ENCODE data around the gene BCAP31. TPM values are rescaled to one million over a fixed set of nuclear protein-coding genes. Genes with fewer than 3 reads are reported as not detected.

Gene BCAP31
- polyA plus RNA-seq, result 100 to 1,000 TPM; 151 to 640 (median 216) TPM

- no peak within 1 kb of the TSS for H3K27ac ChIP-seq (ENCODE audit: low read depth, low read length)
- 0 to 21% (median 1%) methylated on average over 16 to 57 of the region's 88 CpGs for WGBS, 3 donors
Measured at GRCh38 chrX:153724252-153725038, at the start of gene BCAP31, which contains the start of gene ABCD1. Gene BCAP31 (minus strand): TSS chrX:153724387. CDS start chrX:153723244, 1,143 bp downstream. Gene ABCD1 (plus strand): TSS chrX:153724856. CDS start chrX:153725267, 411 bp downstream.

- WGBS, 3 donors, result 91 to 97% (median 95%) methylated on average over 6 to 23 of the region's 23 CpGs
- no peak overlapping the region for H3K27ac ChIP-seq (ENCODE audit: low read depth, low read length)
Measured at GRCh38 chrX:153773218-153773611, 49.0 kb upstream of the BCAP31 start.

GRCh38 chrX:153772316-153773217, 48.4 kb upstream of the BCAP31 start:
- H3K27ac ChIP-seq (ENCODE audit: low read depth, low read length), result no peak overlapping the region
- WGBS, 3 donors, result 79 to 85% (median 84%) methylated on average over 7 to 21 of the region's 21 CpGs

GRCh38 chrX:153771415-153772315, 47.5 kb upstream of the BCAP31 start:
- no peak overlapping the region for H3K27ac ChIP-seq (ENCODE audit: low read depth, low read length)
- 83 to 92% (median 89%) methylated on average over 27 to 37 of the region's 37 CpGs for WGBS, 3 donors

- H3K27ac ChIP-seq (ENCODE audit: low read depth, low read length), result no peak overlapping the region
- WGBS, 3 donors, result 84 to 92% (median 92%) methylated on average over 9 to 18 of the region's 18 CpGs
Measured at GRCh38 chrX:153770601-153771414, 46.6 kb upstream of the BCAP31 start.

GRCh38 chrX:153769865-153770600, 45.8 kb upstream of the BCAP31 start:
- no peak overlapping the region for H3K27ac ChIP-seq (ENCODE audit: low read depth, low read length)
- 82 to 84% (median 84%) methylated on average over 16 to 25 of the region's 25 CpGs for WGBS, 3 donors

GRCh38 chrX:153769158-153769864, 45.1 kb upstream of the BCAP31 start:
- H3K27ac ChIP-seq (ENCODE audit: low read depth, low read length), result no peak overlapping the region
- 88 to 95% (median 89%) methylated on average over 11 to 23 of the region's 23 CpGs for WGBS, 3 donors

GRCh38 chrX:153768311-153769157, 44.3 kb upstream of the BCAP31 start:
- WGBS, 3 donors, result 75 to 80% (median 76%) methylated on average over 13 to 22 of the region's 22 CpGs
- H3K27ac ChIP-seq (ENCODE audit: low read depth, low read length), result no peak overlapping the region

GRCh38 chrX:153767674-153768055, 43.5 kb upstream of the BCAP31 start:
- 94 to 95% methylated on average over 14 to 15 of the region's 20 CpGs; no CpG with 5 or more reads in 1 of the 3 donors for WGBS, 3 donors
- no peak overlapping the region for H3K27ac ChIP-seq (ENCODE audit: low read depth, low read length)

GRCh38 chrX:153766871-153767673, 42.9 kb upstream of the BCAP31 start:
- H3K27ac ChIP-seq (ENCODE audit: low read depth, low read length), result no peak overlapping the region
- 81 to 94% (median 90%) methylated on average over 35 to 56 of the region's 56 CpGs for WGBS, 3 donors

- no peak overlapping the region for H3K27ac ChIP-seq (ENCODE audit: low read depth, low read length)
- 39 to 62% (median 61%) methylated on average over 12 to 21 of the region's 21 CpGs for whole genome bisulfite sequencing, 3 donors
Measured at GRCh38 chrX:153766098-153766817, 42.1 kb upstream of the BCAP31 start.

GRCh38 chrX:153765138-153766079, 41.2 kb upstream of the BCAP31 start:
- WGBS, 3 donors, result 48 to 68% (median 62%) methylated on average over 12 to 26 of the region's 27 CpGs
- H3K27ac ChIP-seq (ENCODE audit: low read depth, low read length), result no peak overlapping the region

- WGBS, 3 donors, result 63 to 81% (median 80%) methylated on average over 3 to 7 of the region's 7 CpGs
- no peak overlapping the region for H3K27ac ChIP-seq (ENCODE audit: low read depth, low read length)
Measured at GRCh38 chrX:153764786-153765137, 40.6 kb upstream of the BCAP31 start.
